Measurements from ENCODE around the gene GRIA3.

Gene GRIA3

GRCh38 chrX:123172869-123173268 lies 11.2 kb upstream of the GRIA3 start:
- H3K4me1 ChIP-seq (ENCODE audit: low read depth, poor library complexity, severe bottlenecking) = no peaks in the 10 kb centered on the region
- H3K79me2 ChIP-seq (ENCODE audit: insufficient read depth, low read depth) = no peaks in the 10 kb centered on the region
- no peaks in the 10 kb centered on the region for H3K36me3 ChIP-seq (ENCODE audit: insufficient read depth)
- no peak overlapping the region for H3K4me3 ChIP-seq (IDR thresholded peaks at IDR 0.05; ENCODE audit: insufficient read depth, low read depth, low read length)
- no peaks in the 10 kb centered on the region for H4K20me1 ChIP-seq (ENCODE audit: insufficient read depth)
- H3K9ac ChIP-seq = no peak overlapping the region
- no peak overlapping the region for H2AFZ ChIP-seq (ENCODE audit: low read depth)
- no peak overlapping the region for H3K27ac ChIP-seq
- no peaks in the 10 kb centered on the region for H3K27me3 ChIP-seq (ENCODE audit: insufficient read depth, low read depth)
- TF ChIP-seq, protein P1, sequence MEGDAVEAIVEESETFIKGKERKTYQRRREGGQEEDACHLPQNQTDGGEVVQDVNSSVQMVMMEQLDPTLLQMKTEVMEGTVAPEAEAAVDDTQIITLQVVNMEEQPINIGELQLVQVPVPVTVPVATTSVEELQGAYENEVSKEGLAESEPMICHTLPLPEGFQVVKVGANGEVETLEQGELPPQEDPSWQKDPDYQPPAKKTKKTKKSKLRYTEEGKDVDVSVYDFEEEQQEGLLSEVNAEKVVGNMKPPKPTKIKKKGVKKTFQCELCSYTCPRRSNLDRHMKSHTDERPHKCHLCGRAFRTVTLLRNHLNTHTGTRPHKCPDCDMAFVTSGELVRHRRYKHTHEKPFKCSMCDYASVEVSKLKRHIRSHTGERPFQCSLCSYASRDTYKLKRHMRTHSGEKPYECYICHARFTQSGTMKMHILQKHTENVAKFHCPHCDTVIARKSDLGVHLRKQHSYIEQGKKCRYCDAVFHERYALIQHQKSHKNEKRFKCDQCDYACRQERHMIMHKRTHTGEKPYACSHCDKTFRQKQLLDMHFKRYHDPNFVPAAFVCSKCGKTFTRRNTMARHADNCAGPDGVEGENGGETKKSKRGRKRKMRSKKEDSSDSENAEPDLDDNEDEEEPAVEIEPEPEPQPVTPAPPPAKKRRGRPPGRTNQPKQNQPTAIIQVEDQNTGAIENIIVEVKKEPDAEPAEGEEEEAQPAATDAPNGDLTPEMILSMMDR (conservative IDR thresholded peaks at IDR 0.05; ENCODE audit: low read depth, low read length) = no peak
- H3K4me2 ChIP-seq = no peak overlapping the region

- Histone ChIP-seq H3K9ac (no peak overlapping the region), H4K20me1 (ENCODE audit: insufficient read depth) (no peaks in the 10 kb centered on the region), H3K4me3 (IDR thresholded peaks at IDR 0.05; ENCODE audit: insufficient read depth, low read depth, low read length) (no peak overlapping the region), H3K4me2 (no peak overlapping the region), H2AFZ (ENCODE audit: low read depth) (no peak overlapping the region), H3K4me1 (ENCODE audit: low read depth, poor library complexity, severe bottlenecking) (no peaks in the 10 kb centered on the region), H3K79me2 (ENCODE audit: insufficient read depth, low read depth) (no peaks in the 10 kb centered on the region), H3K36me3 (ENCODE audit: insufficient read depth) (no peaks in the 10 kb centered on the region), H3K27me3 (ENCODE audit: insufficient read depth, low read depth) (no peaks in the 10 kb centered on the region), H3K27ac (no peak overlapping the region)
- TF ChIP-seq, protein P1 (conservative IDR thresholded peaks at IDR 0.05; ENCODE audit: low read depth, low read length) = peak; percentile 41
Measured at GRCh38 chrX:123173833-123174232, 10.2 kb upstream of the GRIA3 start.

GRCh38 chrX:123175366-123176122 lies 8.5 kb upstream of the GRIA3 start:
- Histone ChIP-seq H3K4me3 (IDR thresholded peaks at IDR 0.05; ENCODE audit: insufficient read depth, low read depth, low read length) (no peak overlapping the region), H3K27ac (no peak overlapping the region), H3K4me1 (ENCODE audit: low read depth, poor library complexity, severe bottlenecking) (no peaks in the 10 kb centered on the region), H3K9ac (no peak overlapping the region), H3K27me3 (ENCODE audit: insufficient read depth, low read depth) (no peaks in the 10 kb centered on the region), H3K79me2 (ENCODE audit: insufficient read depth, low read depth) (no peaks in the 10 kb centered on the region), H4K20me1 (ENCODE audit: insufficient read depth) (no peaks in the 10 kb centered on the region), H3K36me3 (ENCODE audit: insufficient read depth) (no peaks in the 10 kb centered on the region), H2AFZ (ENCODE audit: low read depth) (no peak overlapping the region), H3K4me2 (no peak overlapping the region)
- TF ChIP-seq, protein P1 (conservative IDR thresholded peaks at IDR 0.05; ENCODE audit: low read depth, low read length) = no peak

GRCh38 chrX:123181233-123181914 lies 2.7 kb upstream of the GRIA3 start:
- no peak overlapping the region for H3K4me3 ChIP-seq (IDR thresholded peaks at IDR 0.05; ENCODE audit: insufficient read depth, low read depth, low read length)
- no peak overlapping the region for H3K9ac ChIP-seq
- no peaks in the 10 kb centered on the region for H3K4me1 ChIP-seq (ENCODE audit: low read depth, poor library complexity, severe bottlenecking)
- H2AFZ ChIP-seq (ENCODE audit: low read depth) = no peak overlapping the region
- no peak overlapping the region for H3K4me2 ChIP-seq
- H3K27me3 ChIP-seq (ENCODE audit: insufficient read depth, low read depth) = no peaks in the 10 kb centered on the region
- H3K27ac ChIP-seq = no peak overlapping the region
- TF ChIP-seq, protein P1 (conservative IDR thresholded peaks at IDR 0.05; ENCODE audit: low read depth, low read length) = no peak
- no peaks in the 10 kb centered on the region for H3K36me3 ChIP-seq (ENCODE audit: insufficient read depth)
- no peaks in the 10 kb centered on the region for H4K20me1 ChIP-seq (ENCODE audit: insufficient read depth)
- no peaks in the 10 kb centered on the region for H3K79me2 ChIP-seq (ENCODE audit: insufficient read depth, low read depth)
